HG03045 (cell line): ENCODE data around the gene UACA.

Experiments
- ATAC-seq: cut with Tn5 transposase; IDR thresholded peaks from one replicate; pipeline ENCODE4 v1.9.1; 2021; ENCODE audit warnings: mild to moderate bottlenecking, moderate library complexity; ENCODE audit not compliant: unreplicated experiment

UACA gene

DNA sequence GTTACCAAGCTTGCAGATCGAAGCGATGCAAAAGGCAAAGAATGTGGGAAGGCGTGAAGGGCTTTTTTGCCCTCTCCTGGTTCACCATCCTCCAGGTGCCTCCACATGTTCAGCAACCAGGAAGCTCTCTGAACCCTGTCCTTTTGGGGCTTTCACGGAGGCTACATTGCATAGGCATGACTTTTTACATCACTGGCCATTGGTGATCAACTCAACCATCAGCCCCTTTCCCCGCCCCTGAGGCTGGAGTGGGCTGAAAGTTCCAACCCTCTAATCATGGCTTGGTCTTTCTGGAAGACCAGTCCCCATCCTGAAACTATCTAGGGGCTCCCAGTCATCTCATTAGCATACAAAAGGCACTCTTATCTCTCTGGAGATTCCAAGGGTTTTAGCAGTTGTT, 52.6 kb downstream of the UACA start:
- ATAC-seq = no peak

DNA sequence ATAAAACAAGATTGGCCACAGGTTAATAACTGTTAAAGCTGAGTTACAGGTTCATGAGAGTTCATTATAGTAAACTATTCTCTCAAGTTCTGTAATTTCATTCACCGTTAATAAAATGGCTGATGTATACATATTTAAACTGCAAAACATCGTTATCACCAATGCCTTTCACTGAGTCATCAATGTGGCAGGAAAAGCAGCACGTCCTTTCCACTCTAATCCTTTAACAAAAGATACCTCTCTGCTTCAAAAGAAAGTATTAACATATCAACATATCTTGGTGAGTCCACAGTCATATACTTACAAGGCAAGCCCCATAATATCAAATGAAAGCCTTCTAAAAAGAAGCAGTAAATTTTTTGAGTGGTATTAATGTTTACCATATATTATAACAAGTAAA, 54.5 kb downstream of the UACA start:
- ATAC-seq = no peak

DNA sequence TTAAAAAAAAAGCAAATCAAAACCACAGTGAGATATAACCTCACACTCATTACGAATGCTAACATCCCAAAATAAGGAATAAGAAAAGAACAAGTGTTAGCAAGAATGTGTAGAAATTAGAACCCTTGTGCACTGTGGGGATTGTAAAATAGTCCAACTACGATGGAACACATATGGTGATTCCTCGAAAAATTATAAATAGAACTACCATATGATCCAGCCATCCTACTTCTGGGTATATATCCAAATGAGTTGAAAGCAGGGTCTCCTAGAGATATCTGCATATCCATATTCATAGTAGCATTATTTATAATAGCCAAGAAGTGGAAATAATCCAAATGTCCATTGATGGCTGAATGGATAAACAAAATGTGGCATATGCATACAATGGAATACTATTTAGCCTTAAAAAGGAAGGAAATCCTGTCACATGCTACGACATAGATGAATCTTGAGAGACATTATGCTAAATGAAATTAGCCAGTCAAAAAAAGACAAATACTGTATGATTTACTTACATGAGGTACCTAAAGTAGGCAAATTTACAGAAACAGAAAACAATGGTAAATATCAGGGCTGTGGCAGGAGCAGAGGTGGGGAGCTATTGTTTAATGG, 55.6 kb downstream of the UACA start:
- no peak for ATAC-seq

DNA sequence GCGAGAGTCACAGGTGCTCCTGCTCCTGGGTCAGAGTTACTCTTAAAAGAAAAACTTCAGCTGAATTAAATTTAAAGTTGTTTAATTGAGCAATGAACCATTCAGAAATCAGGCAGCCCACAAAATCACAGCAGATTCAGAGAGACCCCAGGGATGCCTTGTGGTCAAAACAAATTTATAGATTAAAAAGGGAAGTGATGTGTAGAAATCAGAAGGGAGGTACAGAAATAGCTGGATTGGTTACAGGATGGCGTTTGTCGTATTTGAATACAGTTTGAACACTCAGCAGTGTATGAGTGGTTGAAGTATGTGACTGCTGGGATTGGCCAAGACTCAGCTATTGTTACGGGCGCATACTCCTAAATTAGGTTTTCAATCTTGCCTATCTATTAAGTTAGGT, 58.6 kb downstream of the UACA start:
- no peak for ATAC-seq

GRCh38 chr15:70704166-70704565, 59.2 kb downstream of the UACA start:
- no peak for ATAC-seq

DNA sequence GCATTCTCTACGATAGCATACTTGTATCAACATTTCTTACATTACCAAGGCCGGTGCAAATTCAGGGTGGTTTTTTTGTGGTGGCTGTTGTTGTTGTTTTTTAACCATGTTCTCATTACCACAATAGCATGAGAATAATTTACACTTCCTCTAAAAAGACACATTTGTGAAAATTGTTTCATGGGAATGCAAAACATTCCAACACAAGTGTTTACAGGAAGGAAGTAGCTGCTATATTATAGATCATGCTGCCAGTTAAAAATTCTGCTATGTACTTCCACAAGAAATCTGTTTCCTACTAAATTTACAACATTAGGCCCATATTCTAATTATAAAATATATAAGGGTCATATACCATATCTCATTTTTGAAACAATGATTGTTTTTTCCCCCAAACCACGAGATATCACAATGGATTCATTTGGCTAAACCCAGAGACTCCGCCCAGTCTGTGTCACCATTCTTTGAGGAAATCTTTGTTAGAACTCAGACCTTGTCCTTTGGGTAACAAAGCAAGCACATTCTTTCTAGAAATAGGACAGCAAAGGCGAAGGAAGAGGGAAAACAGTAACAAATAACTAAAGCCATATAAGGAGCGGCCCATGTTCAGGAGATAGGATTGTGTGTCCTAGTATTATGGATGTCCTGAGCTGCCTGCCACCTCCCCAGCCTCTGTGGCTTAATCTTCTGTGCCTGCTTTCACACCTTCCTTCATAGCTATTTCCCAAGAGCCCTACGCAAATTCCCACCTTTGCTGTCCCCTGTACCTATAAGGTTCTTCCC, 60.1 kb downstream of the UACA start:
- ATAC-seq = no peak

- no peak for ATAC-seq
These were observed 60.8 kb downstream of the UACA start for GRCh38 chr15:70702584-70702983.

DNA sequence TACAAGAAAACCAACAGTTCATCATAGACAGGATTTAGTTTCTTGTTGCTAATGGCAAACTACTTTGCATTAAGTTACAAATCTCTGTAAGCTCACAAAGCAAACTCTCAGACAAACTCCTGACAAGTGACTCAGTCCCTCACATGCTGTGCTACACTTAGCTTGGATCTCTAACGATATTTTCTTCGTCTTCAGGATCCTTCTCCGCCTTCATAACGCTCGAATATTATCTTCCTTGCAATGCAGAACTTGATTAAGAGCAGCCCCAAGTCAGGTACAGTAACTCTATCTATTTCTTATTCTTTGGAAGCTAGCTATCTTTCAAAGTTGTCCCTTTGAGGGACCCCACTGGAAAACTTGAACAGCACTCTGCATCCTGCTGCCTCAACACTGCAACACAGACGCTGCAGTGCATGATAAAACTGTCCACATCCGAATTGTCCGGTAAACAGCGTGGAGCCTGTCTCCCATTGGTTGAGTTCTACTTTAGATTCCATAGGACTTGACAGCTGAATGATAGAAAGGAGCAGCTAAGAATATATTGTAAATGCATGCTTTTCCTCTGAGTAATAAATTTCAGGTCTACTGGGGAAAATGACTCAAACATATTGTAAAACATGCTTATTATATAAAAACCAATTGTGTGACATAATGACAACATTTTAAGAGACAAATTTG, 61.3 kb downstream of the UACA start:
- no peak for ATAC-seq

DNA sequence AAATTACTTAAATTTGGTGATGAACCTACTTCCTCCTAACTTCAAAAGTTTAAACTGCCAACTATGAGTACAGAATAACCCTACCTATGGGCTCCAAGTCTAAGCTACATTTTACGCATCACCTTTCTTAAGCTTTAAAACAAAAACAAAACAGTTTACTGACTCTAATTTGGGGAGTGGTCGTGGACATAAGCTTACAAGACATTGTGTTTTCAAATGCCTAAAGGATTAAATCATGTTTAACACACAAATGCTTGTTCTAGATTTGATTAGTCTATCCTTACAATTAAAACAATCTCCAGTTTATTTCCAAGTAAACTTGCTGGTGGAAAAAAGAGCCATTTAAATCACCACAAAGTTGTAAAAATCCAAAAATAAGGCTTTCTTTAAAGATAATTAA, 62.2 kb downstream of the UACA start:
- no peak for ATAC-seq

DNA sequence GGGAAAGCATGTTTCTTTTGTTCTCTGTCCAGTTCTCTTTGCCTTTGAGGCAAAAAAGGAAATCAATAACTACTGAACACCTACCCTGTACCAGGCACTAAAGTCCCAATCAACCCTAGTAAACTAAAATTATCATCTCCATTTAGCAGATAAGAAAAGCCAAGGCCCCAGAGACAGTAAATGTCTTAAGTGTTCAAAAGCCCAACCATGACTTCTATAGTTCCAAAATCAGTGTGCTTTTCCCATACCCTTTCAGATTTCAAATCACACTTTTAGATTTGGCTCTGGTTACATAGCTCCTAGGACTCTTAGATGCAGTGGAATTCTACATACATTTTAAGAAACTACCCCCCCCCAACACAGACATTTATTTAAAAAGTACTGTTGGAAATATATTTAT, 63.5 kb downstream of the UACA start:
- ATAC-seq = no peak

DNA sequence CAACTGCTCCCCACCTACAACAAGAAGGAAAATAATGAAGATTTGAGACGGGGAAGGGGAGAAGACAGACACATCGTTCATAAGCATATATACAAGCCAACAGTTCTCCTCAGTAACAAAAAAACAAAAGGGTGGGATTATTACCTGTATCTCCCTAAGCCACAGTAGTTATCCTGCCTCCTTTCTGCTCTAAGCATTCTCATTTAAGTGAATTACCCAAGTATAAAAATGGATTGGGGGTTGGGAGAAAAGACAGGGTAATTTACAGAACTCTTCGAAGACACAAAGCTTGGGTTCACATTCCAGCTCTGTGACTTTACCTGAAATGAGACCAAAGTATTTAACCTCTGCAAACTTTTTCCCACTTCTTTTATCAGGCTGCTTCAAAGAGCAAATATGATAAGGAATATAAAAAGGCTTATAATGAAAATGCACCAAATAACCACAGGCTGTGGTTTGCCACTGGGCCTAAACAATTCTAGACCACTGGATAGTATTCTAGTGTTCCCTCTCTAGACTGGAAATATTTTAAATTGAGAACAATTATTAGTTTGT, 64.4 kb downstream of the UACA start:
- ATAC-seq = no peak

GRCh38 chr15:70698426-70698825, 64.9 kb downstream of the UACA start:
- ATAC-seq = no peak

GRCh38 chr15:70690491-70691276, 72.7 kb downstream of the UACA start:
- no peak for ATAC-seq

GRCh38 chr15:70690021-70690420, 73.3 kb downstream of the UACA start:
- ATAC-seq = no peak

DNA sequence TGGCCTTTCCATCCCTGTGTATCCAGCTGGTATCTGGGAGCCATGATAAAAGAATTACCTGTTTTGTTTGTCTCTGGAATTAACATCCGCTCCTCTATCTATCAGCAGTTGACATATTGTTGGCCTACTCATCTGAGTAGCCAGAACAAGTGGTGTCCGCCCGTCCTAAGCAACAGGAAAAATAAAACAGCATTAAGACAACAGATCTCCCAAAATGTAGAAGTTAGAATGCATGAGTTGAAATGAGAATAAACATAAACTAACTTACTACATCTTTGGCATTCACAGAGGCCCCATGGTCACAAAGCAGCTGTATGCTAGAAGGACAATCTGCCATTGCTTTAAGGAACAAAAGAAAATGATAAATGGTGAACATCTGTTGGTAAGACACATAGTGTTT, 75.9 kb downstream of the UACA start:
- no peak for ATAC-seq

DNA sequence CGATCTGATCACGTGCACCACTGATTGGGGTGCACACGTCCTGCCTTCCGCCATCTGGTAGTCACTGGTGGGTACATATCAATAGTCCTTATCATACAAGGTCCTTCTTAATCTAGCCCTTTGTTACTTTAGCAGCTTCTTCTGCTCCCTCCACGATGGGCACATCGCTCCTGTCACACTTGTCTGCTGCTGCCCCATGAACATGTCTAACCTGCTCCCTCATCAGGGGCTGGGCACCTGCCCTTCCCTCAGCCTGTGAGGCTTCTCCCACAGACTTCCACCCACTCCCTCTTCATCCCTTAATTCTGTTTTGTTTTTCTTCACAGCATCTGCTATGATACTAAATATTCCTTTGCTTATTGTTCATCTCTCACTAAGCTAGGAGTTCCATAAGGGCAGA, 82.5 kb downstream of the UACA start:
- no peak for ATAC-seq

DNA sequence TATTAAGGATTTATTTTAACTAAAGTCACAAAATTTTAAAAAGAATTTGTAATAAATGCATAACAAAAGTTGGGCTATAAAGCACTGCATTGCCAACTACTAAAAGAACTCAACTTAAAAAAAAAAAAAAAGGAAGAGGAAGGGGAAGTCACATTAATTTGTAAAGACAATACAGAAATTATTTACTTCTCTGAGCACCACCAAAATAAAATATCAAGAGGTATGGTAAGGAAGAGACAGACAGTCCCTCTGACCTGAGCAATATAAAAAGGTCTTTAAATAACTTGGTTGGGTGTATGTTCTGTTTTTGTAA, 83.5 kb downstream of the UACA start:
- ATAC-seq = no peak

DNA sequence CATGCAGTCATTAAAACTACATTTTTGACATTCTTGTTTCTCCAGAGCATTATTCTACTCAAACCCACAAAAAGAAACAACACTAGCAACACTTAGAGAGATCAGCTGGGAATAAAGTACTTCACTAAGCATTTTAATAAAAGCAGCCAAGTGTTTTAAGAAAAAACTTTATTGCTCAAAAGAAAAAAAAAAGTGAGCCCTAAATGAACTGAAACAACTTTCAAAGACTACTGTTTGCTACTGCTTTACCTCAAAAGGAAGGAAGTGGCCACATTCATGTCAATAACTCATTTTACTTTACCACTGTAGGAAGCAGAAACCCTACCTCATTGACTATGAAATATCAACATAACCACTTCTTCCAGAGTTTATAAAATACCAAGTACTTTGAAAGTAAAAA, 91.3 kb downstream of the UACA start:
- no peak for ATAC-seq

GRCh38 chr15:70670680-70671079, 92.7 kb downstream of the UACA start:
- no peak for ATAC-seq

DNA sequence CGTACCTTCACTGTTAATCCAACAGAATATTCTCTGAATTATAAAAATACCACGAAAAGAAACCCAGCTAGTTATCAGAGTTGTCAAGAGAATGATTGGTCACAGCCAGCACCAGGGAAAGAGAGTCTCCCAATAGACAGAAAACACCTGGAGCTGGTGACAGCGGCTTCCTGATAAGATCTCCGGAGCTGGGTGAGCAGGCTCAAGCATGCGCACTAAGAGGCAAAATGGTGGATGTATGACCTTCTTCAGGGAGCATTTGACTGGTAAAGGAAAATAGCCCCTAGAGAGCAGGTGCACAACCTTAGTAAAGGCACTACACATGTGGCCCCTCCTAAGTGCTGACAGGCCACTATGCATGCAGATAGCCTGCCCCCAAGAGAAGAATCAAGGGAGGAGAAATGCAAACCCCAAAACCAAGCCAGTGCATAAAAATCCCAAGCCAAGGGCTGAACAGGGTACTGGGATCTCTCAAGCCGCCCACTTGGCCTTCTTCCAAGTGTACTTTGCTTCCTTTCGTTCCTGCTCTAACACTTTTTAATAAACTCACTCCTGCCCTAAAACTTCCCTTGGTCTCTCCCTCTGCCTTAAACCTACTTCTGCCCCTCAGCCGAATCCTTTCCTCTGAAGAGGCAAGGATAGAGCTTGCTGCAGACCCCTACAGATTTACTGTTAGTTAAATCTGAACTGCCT, 93.2 kb downstream of the UACA start:
- no peak for ATAC-seq
